Activated CD4-positive, alpha-beta T cell treated with anti-CD3 and anti-CD28 coated beads, Interleukin-2, amount 50 U/mL, for 16 hours (primary cell): ENCODE data around the gene REEP6.
"Not testable (repeated sequence)": the region's sequence is repeated elsewhere in the genome, so short reads cannot be mapped to it uniquely, and the experiment has no call there.

Source experiments
- DNase-seq: peaks from one replicate; pipeline ENCODE4 v3.0.0-alpha.2; 2020

REEP6 gene

DNA sequence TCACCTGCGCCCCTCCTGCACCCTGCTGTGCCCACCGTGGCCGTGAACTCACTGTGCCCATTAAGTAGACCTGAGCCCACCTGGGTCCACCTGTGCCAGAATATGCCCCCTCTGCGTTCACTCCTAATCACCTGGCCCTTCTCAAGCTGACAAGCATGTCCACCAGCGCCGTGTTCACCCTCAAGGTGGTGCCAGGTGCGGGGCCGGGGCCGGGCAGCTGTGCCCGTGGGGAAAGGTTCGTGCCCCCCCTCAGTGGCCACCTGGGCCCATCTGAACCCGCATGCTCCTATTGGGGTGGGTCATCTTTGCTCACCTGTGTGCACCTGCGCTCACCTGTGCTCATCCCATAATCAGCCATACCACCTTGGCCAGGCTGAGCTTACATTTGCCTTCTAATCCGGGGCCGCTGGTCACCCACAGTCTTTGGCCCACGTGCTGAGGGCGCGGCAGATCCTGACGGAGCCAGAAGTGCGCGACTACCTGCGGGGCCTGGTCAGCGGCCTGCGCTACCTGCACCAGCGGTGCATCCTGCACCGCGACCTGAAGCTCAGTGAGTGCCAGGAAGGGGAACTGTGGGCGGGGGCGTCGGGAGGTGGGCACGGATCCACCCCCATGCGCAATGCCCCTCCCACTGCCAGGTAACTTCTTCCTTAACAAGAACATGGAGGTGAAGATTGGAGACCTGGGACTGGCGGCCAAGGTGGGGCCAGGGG, 35.2 kb downstream of the REEP6 start:
- DNase-seq, result no peak

DNA sequence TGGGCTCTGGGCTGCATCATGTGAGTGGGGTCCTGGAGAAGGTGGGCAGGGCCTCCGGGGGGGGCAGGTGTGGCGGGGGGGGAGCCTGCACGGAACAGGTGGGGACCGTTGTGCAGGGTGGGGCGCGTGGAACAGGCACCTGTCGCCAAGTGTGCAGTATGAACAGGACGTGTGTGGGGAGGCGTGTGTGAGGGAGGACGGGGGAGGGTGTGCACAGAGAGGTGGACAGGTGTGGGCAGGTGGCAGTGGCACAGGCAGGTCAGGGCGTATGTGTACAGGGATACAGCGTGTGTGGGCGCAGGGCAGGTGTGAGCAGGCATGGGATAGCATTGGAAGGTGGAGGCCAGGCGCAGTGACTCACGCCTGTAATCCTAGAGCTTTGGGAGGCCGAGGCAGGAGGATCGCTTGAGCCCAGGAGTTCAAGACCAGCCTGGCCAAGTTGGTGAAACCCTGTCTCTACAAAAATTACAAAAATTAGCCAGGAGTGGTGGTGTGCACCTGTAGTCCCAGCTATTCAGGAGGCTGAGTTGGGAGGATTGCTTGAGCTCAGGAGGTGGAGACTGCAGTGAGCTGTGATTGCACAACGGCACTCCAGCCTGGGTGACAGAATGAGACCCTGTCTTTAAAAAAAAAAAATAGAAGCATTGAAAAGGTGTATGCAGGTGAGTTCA, 36.1 kb downstream of the REEP6 start:
- DNase-seq, result no peak

DNA sequence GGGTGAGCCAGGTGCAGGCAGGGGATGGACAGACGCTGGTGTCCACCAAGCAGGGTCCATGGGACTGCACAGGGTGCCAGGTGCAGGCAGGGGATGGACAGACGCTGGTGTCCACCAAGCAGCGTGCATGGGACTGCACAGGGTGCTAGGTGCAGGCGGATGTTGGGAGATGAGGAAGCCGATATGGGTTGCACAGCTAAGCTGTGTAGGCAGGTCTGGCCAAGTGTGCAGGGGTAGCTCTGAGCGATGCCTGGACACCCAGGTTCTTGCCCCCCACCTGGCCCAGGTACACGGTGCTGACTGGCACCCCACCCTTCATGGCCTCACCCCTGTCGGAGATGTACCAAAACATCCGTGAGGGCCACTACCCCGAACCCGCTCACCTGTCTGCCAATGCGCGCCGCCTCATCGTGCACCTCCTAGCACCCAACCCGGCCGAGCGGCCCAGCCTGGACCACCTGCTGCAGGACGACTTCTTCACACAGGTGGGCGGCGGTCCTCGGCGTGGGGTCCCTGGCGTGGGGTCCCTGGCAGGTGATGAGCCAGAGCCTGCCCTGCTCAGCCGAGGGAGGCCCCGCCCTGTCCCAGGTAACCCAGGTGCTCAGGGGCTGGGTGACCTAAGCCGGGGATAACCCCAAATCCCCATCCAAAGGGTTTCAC, 36.8 kb downstream of the REEP6 start:
- DNase-seq, result no peak

DNA sequence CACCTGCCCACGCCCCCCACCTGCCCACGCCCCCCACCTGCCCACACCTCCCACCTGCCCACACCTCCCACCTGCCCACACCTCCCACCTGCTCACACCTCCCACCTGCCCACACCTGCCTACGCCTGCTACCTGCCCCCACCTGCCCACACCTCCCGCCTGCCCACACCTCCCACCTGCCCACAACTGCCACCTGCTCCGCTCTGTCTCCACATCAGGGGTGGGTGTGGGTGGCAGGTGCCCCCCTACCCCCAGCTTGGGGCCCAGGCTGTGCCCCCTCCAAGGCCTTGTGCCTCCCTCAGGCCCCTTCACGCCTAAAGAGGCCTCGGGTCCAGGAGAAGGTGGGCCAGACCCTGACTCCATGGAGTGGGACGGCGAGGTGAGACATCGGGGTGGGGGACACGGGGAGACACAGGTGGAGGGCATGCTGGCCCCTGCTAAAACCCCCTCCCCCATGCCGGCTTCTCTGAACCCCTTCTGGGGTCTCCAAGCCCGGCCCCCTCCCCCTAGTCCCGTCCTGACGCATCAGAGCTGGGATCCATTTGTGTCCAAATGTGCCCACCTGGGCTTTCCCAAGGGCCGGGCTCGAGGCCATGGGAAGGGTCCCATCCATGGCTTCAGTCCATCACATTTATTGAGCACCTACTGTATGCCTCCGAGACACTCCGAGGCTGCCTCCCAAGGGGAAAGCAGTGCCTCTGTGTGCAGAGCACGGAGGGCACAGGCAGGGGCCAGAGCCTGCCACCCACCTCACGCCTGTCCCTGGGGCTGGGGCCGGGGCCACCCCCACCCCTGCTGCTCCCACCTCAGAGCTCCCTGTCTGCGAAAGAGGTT, 37.8 kb downstream of the REEP6 start:
- no peak for DNase-seq

DNA sequence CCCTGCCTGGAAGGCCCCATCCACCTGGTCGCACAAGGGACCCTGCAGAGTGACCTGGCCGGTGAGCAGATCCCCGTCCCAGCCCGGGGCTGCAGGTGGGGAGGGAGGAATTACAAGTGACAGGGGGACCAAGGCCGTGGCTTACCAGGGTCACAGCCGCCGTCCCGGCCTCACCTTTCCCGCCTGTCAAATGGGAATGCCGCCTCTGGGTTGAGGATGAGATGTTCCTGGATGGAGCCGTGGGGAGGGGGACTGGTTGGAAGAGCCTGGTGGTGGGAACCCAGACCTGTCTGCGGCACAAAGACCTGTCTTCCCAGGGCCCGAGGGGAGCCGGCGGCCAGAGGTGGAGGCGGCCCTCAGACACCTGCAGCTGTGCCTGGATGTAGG, 38.4 kb downstream of the REEP6 start:
- DNase-seq, result no peak

DNA sequence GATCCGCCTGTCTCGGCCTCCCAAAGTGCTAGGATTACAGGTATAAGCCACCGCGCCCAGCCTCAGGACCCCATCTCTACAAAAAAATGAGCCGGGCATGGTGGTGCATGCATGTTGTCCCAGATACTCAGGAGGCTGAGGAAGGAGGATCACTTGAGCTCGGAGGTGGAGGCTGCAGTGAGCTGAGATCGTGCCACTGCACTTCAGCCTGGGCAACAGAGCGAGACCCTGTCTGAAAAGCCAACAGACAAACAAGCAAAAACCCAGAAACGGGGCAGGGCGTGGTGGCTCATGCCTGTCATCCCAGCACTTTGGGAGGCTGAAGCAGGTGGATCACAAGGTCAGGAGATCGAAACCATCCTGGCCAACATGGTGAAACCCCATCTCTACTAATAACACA, 39.9 kb downstream of the REEP6 start:
- not testable (repeated sequence) for DNase-seq

DNA sequence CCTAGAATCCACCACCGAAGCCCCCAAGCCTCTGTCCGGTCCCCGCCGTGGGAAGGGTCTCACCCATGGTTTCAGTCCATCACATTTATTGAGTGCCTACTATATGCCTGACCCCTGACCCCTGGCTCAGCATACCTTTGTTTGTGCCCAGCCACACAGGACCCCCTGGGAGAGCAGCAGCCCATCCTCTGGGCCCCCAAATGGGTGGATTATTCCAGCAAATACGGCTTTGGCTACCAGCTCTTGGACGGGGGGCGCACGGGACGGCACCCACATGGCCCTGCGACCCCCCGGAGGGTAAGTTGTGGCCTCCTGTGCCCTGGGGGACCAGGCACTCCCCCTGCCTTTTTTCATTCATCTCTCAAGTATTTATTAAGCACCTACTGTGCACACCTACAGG, 40.6 kb downstream of the REEP6 start:
- DNase-seq, result no peak

DNA sequence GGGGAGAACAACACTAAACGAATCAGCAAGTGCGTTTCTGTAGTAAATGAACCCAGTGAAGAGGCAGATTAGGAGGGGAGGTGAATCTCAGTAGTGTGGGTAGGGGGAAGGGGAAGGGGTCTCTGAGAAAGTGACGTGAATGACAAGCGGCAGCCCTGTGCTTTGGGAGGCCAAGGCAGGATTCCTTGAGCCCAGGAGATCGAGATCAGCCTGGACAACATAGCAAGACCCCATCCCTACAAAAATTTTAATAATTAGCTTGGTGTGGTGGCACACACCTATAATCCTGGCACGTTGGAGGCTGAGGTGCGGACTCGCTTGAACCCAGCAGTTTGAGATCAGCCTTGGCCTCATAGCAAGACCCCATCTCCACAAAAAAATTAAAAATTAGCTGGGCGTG, 41.0 kb downstream of the REEP6 start:
- DNase-seq, result no peak

DNA sequence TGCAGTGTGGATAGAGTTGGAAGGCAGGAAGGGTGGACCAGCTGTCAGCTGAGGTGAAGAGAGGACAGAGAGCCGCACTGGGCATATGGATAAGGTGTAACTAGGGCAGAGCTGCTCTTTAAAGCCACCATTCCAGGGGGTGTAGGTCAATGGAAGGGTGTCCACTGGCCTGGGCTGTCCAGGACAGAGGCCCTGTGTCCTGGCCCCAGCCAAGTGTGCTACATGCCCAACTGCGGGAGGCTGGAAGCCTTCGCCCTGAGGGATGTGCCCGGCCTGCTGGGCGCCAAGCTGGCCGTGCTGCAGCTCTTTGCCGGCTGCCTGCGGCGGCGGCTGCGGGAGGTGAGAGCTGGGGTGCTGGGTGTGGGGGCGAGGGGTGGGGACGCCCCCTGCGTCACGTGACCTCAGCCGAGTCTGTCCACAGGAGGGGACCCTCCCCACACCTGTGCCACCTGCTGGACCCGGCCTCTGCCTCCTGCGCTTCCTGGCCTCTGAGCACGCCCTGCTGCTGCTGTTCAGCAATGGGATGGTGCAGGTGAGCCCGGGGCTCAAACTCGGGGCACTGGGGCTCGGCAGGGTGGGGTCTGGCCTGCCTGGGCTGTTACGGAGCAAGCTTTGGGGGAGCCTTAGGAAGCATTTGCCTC, 42.6 kb downstream of the REEP6 start:
- no peak for DNase-seq

DNA sequence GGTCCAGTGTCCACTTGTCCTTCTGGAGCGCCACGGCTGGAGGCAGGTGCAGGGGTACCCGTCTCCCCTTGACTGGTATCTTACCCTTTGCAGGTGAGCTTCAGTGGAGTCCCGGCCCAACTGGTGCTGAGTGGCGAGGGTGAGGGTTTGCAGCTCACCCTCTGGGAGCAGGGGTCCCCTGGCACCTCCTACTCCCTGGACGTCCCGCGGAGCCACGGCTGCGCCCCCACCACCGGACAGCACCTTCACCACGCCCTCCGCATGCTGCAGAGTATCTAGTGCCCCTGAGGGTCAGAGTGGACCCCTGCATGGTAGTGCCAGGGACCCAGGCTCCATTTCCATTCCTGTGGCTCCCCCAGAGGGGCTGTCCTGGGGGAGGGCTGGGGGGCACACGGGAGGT, 44.0 kb downstream of the REEP6 start:
- DNase-seq, result no peak

DNA sequence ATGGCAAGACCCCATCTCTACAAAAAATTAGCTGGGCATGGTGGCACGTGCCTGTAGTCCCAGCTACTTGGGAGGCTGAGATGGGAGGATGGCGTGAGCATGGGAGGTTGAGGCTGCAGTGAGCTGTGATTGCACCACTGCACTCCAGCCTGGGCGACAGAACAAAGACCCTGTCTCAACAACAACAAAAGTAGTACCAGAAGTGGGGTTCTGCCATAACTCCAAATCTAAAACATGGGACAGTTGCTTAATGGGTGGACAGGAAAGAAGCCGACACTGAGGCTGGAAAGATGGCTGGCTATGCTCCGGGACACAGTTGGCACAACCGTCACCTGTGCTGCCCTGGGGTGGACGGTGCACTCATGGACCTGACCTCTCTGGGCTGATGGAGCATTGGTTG, 44.7 kb downstream of the REEP6 start:
- not testable (repeated sequence) for DNase-seq

DNA sequence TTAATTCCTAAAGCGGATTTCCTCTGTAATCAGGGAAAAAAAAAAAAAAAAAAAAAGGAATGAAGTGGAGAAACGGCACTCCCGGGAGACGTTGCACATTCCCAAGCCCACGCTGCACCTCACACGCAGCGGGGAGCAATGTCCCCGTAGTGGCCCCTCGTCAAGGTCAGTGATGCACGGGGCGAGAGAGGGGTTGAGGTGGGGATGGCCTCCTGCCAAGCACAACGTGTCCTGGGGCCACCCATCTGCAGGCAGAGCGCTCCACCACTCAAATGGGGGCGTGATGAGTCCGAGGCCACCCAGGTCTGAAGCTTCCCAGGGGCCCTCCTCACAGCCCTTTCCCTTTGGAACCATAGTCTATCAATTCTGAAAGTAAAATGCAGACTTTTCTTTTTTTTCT, 48.0 kb downstream of the REEP6 start:
- no peak for DNase-seq

DNA sequence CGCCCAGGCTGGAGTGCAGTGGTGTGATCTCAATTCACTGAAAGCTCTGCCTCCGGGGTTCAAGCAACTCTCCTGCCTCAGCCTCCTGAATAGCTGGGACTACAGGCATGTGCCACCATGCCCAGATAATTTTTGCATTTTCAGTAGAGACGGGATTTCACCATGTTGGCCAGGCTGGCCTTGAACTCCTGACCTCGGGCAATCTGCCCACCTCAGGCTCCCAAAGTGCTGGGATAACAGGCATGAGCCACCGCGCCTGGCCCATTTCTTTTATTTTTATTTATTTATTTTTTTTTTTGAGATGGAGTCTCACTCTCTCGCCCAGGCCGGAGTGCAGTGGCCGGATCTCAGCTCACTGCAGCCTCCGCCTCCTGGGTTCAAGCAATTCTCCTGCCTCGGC, 48.8 kb downstream of the REEP6 start:
- DNase-seq, result not testable (repeated sequence)

DNA sequence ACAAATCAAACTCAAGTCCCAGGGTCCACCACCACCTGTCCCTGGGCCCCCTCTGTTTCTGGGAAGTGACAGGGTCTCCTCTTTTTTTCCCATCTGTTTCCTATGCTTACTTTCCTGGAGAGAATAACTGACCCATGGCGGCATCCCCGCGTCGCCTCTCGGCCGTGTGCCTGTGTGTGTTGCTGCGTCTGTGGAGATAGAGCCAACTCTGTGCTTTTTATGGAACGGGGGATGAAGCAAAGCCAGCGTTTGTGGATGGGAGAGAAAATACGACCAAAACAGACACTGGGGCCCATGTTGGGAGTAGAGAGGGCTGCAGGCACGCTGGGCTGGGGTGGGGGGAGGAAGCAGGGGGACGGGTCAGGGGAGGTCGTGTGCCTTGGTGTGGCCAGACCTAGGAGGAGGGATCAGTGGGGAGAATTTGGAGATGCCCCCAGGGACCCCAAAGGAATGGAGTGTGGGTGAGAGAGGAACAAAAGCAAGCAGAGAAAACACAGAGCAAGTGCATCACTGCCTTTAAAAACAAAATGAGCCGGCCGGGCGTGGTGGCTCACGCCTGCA, 49.5 kb downstream of the REEP6 start:
- no peak for DNase-seq
